Measurements from ENCODE around the gene MNT.

MNT gene

DNA sequence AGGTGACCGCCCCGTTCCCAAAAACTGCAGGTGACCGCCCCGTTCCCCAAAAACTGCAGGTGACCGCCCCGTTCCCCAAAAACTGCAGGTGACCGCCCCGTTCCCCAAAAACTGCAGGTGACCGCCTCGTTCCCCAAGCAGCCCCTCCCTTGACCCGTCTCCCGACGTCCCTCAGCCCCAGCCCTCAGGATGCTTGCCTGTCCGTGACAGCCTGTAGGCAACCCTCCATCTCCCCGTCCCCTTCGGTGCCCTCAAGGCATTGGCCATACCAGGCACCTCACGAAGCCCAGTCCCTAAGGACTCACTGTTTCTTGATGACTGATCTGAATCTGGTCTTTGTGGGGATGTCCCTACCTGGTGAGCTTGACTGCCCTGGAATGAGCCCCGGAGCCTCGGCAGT lies 38.4 kb downstream of the MNT start:
- no peak for DNase-seq

DNA sequence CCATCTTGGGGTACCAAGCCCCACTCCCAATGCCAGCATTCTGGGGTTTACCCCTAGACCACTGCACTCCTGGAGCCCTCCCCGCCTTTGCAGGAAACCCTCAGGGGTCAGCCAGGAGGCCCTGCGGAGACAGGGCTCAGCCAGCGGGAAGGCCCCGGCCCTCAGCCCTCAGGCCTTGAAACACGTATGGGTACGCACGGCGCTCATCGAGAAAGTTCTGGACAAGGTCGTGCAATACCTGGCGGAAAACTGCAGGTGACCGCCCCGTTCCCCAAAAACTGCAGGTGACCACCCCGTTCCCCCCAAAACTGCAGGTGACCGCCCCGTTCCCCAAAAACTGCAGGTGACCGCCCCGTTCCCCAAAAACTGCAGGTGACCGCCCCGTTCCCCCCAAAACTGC lies 38.8 kb downstream of the MNT start:
- no peak for DNase-seq

DNA sequence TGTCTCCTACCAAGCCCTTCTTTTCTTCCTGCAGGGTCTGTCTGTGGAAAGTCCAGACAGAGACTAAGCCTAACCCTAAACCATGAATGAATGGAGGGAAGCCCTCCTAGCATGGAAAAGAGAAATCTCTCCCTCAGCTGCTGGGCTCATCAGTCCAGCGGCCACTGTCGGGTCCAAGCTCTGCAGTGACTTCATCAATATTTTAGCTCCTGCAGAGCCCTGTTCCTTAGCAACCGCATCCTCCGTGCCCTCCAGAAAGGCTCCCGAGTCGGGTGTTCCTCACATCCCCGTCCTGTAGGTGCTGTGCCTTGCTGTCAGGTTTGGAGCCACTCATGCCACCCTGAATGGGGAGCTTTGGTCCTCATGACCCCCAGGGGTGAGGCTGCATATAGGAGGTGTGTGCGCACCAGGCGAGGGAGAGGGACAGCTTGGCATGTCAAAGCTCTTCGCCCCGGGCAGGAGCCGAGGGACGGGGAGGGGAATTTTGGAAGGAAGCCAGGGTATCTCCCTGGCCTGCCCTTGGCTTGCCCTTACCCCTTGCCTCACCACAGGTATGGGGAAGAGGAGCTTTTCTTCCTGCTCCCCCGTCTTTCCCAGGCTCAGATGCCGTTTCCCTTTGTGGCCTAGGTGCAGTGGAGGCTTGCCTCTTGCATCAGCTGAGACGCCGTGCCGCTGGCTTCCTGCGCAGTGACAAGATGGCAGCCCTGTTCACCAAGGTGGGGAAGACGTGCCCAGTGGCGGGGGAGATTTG lies 39.7 kb downstream of the MNT start:
- no peak for DNase-seq

DNA sequence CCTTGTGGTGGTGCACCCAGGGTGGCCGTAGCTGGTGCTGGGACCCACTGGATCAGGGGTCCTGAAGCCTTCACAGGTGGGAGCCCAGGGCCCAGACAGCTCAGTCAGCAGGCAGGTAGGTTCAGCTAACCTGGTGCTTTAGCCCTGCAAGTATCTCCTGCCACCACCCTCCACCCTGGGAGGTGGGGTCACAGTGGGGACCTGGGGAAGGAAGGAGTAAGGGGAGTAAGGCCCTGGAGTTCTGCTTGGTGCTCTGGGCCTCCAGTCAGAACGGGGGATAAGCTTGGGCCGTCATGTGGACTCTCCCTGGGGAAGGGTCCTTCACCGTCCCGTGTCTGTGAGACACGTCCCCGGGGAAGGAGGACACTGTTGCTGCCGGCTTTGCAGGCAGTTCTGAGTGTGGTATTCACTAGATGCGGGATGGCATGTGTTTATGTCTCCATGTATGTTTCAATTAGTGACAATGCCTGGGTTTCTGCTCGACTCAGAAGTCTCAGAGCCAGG lies 42.9 kb downstream of the MNT start:
- no peak for DNase-seq

DNA sequence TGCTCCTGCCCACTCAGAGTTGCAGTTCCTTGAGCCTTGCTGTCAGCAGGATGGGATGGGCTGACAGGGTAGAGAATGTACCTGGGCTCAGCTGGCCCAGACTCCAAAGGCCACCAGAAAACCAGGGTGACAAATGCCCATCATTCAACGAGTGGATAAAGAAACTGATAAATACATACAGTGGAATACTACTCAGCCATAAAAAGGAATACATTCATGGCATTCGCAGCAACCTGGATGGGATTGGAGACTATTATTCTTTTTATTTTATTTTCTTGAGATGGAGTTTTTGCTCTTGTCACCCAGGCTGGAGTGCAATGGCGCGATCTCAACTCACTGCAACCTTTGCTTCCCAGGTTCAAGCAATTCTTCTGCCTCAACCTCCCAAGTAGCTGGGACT lies 43.6 kb downstream of the MNT start:
- DNase-seq = no peak

DNA sequence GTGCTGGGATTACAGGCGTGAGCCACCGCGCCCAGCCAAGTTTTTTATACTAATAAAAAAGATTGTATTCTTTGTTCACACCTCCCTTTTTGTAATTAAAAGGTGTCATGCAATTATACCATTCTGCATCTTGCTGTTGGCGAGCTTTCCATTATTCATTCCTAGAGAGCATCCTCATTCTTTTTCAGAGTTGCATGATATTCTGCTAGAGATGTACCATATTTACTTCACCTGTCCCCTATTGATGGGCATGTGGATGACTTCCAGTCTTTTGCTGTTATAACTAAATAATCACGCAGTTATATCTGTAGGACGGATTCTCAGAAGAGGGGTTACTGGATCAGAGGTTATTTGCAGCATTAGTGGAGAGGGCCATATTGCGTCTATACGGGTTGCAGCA lies 46.5 kb downstream of the MNT start:
- DNase-seq = no peak

DNA sequence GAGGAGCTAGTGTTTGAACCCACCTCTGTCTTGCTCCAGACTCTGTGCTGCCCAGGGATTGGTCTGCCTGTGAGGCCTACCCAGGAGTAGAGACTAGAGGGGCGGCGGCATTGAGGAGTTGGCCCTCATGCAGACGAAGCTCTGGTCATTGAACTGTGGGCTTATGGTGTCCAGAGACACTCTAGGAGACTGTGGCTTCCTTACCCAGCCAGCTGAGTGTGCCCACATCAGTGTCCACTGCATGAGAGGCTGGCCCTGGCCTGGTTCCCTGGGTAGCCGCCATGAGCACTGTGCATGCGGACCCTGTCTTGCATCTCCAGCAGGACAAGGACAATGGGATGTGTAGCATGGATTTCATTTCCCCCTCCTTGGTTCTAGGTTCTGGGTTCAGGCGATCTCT lies 49.6 kb downstream of the MNT start:
- no peak for DNase-seq

DNA sequence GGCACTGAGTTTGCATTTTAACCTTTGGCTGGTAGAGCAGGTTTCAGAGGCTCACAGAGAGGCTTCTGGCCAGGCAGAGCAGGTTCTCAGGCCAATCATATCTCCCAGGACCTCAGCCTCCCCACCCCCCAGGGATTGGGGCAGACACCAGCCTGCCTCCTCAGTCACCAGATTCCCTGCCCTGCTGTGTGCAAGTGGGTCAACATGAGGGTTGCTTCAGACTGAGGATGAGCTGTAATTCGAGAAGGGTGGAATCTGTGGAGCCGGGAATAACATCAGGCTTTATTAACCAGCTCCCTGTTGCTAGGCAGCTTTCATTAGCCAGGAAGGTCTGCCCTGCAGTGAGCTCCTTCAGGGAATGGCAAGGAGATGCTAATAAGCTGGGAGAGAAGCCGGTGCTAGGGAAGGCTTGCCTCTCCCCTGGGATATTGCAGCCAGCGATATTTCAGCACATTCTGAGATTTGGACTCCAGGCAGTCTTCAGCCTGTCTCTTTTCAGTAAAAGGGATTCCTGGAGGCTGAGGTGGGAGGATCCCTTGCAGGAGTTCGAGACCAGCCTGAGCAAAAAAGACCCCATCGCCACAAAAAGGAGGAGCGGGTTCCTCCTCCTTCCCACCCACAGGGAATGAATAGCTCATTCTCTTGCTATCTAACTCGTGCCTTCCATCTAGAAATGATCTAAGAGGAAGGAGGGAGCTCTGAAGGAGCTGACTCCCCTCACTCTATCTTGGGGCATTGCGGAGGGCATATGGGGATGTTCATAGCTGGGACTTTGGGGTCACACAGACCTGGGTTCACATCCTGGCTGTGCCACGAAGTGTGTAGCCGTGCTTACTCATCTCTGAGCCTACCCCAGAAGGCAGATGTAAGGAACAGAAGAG lies 52.8 kb downstream of the MNT start:
- no peak for DNase-seq

DNA sequence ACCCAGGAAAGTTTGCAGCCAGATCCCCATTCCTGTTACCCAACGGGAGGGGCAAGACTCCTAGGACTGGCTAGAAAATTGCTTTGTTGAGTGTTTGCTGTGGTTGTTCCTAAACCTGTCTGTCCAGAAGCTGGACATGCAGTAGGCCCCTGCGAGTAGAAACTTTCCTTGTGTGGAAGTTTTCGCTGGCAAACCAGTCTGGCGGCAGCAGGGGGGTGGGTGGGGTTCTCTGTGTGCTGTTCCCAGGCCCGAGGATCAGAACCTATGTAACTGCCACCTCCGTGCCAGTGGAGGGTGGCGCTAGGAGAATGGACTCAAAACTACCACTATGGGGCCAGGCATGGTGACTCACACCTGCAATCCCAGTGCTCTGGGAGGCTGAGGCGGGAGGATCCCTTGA lies 54.4 kb downstream of the MNT start:
- DNase-seq = no peak

DNA sequence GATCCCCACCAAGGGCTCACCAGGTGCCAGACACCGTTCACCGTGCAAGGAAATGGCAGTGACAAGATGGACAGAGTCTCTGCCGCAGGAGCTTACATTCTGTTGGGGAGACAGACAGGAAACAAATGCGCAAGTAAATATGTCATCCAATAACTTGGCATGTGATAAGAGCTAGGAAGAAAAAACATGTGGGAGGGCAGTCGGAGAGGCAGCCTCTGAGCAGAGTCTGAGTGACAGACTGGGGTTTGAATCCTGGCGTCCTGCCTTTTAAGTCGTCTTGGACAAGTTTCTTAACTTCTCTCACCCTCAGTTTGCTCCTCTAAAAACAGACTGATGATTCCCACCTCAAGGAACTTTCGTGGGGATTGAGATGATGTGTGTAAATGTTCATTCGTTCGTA lies 56.3 kb downstream of the MNT start:
- DNase-seq = no peak

DNA sequence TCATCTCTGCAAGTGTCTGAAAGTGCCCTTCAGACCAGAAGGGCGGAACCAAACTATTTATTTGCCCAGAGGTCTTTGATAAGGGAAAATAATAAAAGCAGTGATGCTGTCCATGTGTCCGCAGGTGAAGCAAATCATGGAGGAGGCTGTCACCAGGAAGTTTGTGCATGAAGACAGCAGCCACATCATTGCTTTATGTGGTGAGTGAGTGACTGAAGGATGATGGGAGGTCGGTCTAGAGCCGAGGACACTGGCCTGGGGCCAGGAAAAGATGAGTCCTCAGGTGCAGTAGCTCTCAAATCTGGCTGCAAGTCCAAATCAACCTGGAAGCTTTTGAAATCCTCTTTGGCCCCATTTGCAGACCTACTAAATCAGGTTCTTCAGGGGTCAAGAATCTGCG lies 57.4 kb downstream of the MNT start:
- DNase-seq = no peak

DNA sequence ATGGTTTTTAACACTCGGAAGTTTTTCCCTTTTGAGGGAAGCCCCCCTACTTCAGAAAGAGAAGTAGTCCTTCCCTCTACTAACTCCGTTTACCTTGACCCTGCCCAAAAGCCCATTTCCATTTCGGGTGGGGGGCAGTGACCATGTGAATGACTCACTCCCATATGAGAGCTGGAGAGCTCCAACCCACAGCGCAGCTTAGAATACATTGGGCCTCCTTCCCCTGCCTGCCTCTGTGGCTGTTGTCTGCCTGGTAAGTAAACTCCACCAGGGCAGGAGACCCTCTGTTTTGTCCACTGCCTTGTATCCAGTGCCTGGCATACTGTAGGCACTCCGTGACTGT lies 62.6 kb downstream of the MNT start:
- DNase-seq = no peak

DNA sequence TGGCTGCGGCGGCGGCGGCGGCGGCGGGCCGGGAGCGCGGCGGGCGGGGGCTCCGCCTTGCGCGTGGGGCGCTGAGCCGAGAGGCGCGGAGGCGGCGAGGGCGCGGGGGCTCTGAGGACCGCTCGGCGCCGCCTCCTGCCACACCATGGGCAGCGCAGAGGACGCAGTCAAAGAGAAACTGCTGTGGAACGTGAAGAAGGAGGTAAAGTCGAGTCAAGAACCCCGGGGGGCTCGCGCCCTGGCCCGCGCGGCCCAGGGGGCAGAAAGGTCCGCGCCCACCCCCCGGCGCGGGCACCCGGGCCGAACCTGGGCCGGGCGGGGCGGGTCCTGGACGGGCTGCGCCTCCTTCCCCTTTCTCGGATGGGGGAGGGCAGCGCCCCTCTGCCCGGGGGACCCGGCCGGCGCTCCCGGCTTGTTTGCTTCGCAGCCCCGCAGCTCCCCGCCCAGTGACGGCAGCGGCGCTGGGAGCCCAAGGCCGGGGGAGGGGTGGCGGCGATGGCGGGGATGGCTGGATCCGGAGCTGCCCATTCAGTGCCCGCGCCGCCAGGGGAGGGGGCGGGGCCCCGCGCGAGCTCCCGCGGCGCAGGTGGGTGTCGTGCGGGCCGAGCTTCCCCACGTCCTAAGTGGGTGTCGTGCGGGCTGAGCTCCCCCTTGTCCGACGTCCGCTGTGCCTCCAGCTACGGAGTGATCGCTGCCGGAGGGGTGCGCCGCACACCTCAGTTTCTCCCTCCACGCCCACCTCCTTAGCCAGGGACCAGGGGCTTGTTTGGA lies 63.1 kb downstream of the MNT start:
- peak; percentile 22 for DNase-seq

DNA sequence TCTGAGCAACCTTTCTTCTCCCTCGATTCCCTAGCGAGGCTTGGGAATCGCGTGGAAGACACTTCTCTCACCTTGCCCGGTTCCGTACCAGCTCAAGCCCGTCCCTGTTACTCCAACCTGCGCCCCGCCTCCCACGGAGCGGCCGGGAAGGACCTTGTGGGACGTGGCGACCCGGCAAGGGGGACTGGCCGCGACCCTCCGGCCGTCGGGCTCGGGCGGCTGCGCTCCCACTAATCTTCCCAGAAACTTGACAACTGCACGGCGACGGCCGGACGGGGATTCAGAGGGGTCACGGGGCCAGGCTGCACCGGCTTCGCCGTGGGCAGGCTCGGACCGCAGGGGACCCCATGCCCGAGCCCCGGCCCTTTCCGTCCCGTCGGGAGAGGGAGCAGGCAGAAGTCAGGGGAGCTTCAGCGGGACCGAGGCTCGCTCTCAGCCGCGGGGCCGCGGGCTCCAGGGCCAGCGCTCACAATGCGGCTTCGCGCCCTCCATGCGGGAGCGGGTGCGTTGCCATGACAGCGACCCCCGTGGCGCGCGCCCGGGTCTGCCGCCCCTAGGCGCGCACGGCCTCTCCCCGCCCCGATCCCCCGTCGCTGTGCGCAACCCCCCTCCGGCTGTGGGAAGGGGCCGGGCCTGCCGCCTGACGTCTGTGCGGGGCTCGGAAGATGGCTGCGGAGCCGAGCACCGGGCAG lies 63.9 kb downstream of the MNT start, which contains the start of gene SGSM2:
SGSM2 (plus strand) TSS at position 650 of the 692 bp plus-strand sequence. CDS start 188 bp downstream, outside the sequence.
- peak; percentile 51 for DNase-seq

DNA sequence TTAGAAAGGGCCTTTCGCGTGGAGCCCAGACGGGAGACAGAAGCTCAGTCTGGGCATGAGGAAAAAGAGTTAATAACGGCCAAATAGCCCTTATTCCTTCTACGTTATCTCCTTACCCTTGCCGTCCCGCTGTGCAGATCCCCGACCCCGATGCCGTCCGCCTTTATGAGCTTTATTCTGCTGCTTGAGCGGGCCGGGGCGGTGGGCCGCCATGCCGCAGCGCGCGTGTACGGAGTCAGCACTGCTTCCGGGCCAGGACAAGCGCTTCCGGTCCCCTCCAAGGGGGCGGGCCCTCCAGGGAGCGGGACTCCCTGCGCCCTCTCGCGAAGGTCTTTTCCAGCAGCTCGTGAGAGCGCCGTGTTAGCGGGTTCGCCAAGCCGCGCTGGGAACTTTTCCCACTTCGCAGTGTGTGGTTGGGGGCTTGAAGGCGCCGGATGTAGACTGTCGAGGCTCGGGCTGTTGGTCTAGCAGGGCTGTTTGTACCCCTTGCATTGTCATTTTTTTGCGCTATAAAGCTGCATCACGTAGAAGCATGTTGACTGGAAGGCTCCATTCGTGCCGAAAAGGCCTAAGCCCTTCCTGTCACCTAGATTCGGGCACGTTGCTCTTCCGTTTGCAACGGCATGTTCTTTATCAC lies 64.5 kb downstream of the MNT start, which contains the start of gene TSR1:
TSR1 (minus strand) TSS at position 243 of the 637 bp plus-strand sequence; CDS start at position 213, 30 bp downstream.
- DNase-seq = peak; percentile 82

DNA sequence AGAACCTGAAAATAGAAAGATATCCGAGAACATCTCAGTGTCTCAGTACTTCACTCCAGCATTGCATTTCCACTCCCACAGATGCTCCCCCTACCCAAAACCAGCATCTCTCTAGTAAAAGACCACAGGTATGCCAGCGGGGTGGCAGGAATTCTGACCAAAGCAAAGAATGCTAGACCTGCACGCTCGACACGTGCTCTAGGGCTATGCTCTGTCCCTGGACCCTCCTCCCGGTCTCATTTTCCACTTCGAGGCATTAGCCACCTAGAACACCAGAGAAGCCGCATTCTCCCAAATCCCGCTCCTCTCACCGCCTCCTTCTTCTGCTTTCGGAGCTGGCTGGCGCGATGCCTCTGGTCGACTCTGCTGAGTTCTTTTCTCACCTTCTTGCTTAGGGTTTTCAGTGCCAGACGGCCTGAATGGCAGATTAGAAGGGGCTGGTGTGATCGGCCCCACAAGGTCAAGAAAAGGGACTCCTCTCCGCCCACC lies 65.1 kb downstream of the MNT start:
- no peak for DNase-seq
